Measurements from ENCODE around the gene MDFI.

GRCh38 chr6:41622206-41622988 lies 15.9 kb upstream of the MDFI start:
- no peak for TF ChIP-seq CTCF (IDR thresholded peaks at IDR 0.05)
- TF ChIP-seq POLR2A (IDR thresholded peaks at IDR 0.05) = no peak

Data from testis (tissue), 2 donors.